Stimulated activated naive CD8-positive, alpha-beta T cell treated with anti-CD3 and anti-CD28 coated beads, Interleukin-15, amount 100 ng/mL, for 72 hours (primary cell): ENCODE measurements around the gene HPRT1.
"Not testable (repeated sequence)": the region's sequence is repeated elsewhere in the genome, so short reads cannot be mapped to it uniquely, and the experiment has no call there.

ENCODE experiments used
- ATAC-seq: fragments of 150-1000 bp; cut with Tn5 transposase; 2 replicates; pipeline ENCODE4 v1.10.0; 2021; ENCODE audit warnings: mild to moderate bottlenecking, moderate library complexity
- DNase-seq, 2 donors: peaks; one replicate each; pipeline ENCODE4 v3.0.0; 2021 to 2022
- H3K27ac Mint-ChIP-seq, 2 donors: one replicate each; pipeline ENCODE4 v1.8.0; 2022; ENCODE audit warnings: mild to moderate bottlenecking in 2 of 2, mixed read lengths in 2 of 2, moderate library complexity in 2 of 2
- H3K27me3 Mint-ChIP-seq: one replicate; pipeline ENCODE4 v1.8.0; 2022; ENCODE audit warnings: mixed read lengths
- H3K4me1 Mint-ChIP-seq: one replicate; pipeline ENCODE4 v1.8.0; 2022; ENCODE audit warnings: mild to moderate bottlenecking, mixed read lengths
- H3K4me3 Mint-ChIP-seq, 2 donors: one replicate each; pipeline ENCODE4 v1.8.0; 2022; ENCODE audit warnings: mild to moderate bottlenecking in 2 of 2, mixed read lengths in 2 of 2, moderate library complexity in 1 of 2
- H3K9me3 Mint-ChIP-seq, 2 donors: one replicate each; pipeline ENCODE4 v1.8.0; 2022; ENCODE audit warnings: mixed read lengths in 2 of 2

HPRT1 gene

DNA sequence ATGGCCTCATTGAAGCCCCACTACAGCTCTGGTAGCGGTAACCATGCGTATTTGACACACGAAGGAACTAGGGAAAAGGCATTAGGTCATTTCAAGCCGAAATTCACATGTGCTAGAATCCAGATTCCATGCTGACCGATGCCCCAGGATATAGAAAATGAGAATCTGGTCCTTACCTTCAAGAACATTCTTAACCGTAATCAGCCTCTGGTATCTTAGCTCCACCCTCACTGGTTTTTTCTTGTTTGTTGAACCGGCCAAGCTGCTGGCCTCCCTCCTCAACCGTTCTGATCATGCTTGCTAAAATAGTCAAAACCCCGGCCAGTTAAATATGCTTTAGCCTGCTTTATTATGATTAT, 876 bp downstream of the HPRT1 start:
- Mint-ChIP-seq H3K9me3 (no peaks in the 10 kb centered on the region), H3K4me3 (peak overlapping the region; percentile 85 to 87), H3K27ac (peak overlapping the region; percentile 27 to 90), H3K27me3 (no peaks in the 10 kb centered on the region), H3K4me1 (peaks cover 10% of the 10 kb centered on the region)
- ATAC-seq: no peak
- no peak for DNase-seq

DNA sequence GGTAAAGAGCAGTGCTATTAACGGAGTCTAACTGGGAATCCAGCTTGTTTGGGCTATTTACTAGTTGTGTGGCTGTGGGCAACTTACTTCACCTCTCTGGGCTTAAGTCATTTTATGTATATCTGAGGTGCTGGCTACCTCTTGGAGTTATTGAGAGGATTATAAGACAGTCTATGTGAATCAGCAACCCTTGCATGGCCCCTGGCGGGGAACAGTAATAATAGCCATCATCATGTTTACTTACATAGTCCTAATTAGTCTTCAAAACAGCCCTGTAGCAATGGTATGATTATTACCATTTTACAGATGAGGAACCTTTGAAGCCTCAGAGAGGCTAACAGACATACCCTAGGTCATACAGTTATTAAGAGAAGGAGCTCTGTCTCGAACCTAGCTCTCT, 1.5 kb downstream of the HPRT1 start:
- peak overlapping the region; percentile 85 to 87 for H3K4me3 Mint-ChIP-seq
- DNase-seq (no peak), ATAC-seq (no peak)
- no peaks in the 10 kb centered on the region for H3K27me3 Mint-ChIP-seq
- H3K27ac Mint-ChIP-seq: peak overlapping the region in 1 of 2 donors; percentile 90
- no peaks in the 10 kb centered on the region for H3K9me3 Mint-ChIP-seq
- H3K4me1 Mint-ChIP-seq: peaks cover 10% of the 10 kb centered on the region

DNA sequence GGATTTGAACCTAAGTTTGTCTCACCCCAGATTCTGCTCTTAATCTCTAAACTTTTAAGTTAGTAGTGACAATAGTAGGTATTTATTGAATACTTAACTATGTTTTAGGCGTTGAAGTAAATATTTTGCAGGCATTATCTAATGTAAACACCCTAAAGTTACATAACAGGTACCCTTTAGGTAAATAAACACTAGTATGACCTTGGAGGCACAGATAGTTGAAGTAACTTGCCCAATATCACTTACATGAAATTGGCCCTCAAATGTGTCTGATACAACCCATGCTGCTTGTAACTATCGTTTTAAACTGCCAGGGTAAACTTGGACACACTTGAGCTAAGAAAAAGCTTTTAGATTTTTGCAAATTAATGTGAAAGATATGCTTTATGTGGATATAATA, 3.0 kb downstream of the HPRT1 start:
- ATAC-seq: no peak
- DNase-seq: no peak
- Mint-ChIP-seq H3K4me3 (no peak overlapping the region), H3K9me3 (no peaks in the 10 kb centered on the region), H3K27ac (no peak overlapping the region), H3K27me3 (no peaks in the 10 kb centered on the region), H3K4me1 (peaks cover 10% of the 10 kb centered on the region)

DNA sequence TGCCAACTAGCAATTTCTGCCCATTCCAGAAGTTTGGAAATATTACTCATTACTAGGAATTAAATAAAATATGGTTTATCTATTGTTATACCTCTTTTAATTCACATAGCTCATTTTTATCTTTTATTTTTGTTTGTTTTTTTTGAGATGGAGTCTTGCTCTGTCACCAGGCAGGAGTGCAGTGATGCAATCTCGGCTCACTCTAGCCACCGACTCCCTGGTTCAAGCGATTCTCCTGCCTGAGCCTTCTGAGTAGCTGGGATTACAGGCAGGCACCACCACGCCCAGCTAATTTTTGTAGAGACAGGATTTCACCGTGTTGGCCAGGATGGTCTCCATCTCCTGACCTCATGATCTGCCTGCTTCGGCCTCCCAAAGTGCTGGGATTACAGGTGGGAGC, 4.5 kb downstream of the HPRT1 start:
- H3K4me3 Mint-ChIP-seq, H3K9me3 Mint-ChIP-seq, DNase-seq, H3K27me3 Mint-ChIP-seq, H3K4me1 Mint-ChIP-seq, ATAC-seq, H3K27ac Mint-ChIP-seq: not testable (repeated sequence)

DNA sequence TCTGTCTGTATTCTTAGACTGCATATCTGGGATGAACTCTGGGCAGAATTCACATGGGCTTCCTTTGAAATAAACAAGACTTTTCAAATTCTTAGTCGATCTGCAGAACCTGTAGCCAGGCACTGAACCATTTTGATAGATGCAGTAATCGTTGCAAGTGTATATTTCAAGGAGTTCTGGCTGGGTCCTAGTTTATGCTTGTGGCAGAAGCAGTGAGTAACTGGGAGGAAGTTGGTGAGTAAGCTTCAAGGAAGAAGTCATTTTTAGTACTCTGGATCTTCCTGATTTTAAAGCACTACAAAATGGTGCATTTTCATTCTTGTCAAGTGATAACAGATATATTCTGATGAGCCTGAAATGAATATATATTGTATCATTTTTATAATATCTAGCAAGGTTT, 9.5 kb downstream of the HPRT1 start:
- Mint-ChIP-seq H3K4me3 (no peak overlapping the region), H3K9me3 (no peaks in the 10 kb centered on the region), H3K27ac (no peak overlapping the region), H3K27me3 (no peaks in the 10 kb centered on the region), H3K4me1 (no peaks in the 10 kb centered on the region)
- DNase-seq (no peak), ATAC-seq (no peak)

DNA sequence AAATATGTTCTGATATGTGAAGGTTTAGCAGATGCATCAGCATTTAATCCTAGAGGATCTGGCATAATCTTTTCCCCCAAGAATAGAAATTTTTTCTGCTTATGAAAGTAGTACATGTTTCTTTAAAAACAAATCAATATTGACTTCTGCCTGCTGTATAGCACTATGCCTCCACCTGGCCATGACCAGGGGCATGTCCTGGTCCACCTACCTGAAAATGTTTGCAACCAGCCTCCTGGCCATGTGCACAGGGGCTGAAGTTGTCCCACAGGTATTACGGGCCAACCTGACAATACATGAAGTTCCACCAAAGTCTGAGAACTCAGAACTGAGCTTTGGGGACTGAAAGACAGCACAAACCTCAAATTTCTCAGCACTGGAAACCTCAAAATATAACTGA, 10.0 kb downstream of the HPRT1 start:
- ATAC-seq: no peak
- H3K9me3 Mint-ChIP-seq: no peaks in the 10 kb centered on the region
- H3K4me3 Mint-ChIP-seq: no peak overlapping the region
- no peak for DNase-seq
- H3K27me3 Mint-ChIP-seq: no peaks in the 10 kb centered on the region
- no peak overlapping the region for H3K27ac Mint-ChIP-seq
- no peaks in the 10 kb centered on the region for H3K4me1 Mint-ChIP-seq

DNA sequence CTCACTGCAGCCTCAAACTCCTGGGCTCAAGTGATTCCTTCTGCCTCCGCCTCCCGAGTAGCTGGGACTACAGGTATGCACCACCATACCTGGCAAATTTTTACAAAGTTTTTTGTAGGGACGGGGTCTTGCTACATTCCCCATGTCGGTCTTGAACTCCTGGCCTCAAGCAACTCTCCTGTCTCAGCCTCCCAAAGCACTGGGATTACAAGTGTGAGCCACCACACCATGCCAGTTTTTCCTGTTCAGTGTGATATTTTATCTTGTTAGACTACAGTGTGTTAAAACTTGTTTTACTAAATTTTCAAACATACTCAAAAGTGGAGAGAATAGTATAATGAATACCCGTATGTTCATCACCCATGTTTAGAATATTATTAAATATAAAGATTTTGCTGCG, 12.1 kb downstream of the HPRT1 start:
- ATAC-seq: no peak
- H3K4me1 Mint-ChIP-seq: no peaks in the 10 kb centered on the region
- no peak overlapping the region for H3K4me3 Mint-ChIP-seq
- DNase-seq: no peak
- H3K9me3 Mint-ChIP-seq: no peaks in the 10 kb centered on the region
- no peak overlapping the region for H3K27ac Mint-ChIP-seq
- H3K27me3 Mint-ChIP-seq: no peaks in the 10 kb centered on the region

DNA sequence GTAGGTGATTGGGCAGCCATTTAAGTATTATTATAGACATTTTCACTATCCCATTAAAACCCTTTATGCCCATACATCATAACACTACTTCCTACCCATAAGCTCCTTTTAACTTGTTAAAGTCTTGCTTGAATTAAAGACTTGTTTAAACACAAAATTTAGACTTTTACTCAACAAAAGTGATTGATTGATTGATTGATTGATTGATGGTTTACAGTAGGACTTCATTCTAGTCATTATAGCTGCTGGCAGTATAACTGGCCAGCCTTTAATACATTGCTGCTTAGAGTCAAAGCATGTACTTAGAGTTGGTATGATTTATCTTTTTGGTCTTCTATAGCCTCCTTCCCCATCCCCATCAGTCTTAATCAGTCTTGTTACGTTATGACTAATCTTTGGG, 16.3 kb downstream of the HPRT1 start:
- Mint-ChIP-seq H3K27ac (no peak overlapping the region), H3K27me3 (no peaks in the 10 kb centered on the region), H3K4me3 (no peak overlapping the region), H3K4me1 (no peaks in the 10 kb centered on the region), H3K9me3 (no peaks in the 10 kb centered on the region)
- DNase-seq: no peak
- no peak for ATAC-seq

DNA sequence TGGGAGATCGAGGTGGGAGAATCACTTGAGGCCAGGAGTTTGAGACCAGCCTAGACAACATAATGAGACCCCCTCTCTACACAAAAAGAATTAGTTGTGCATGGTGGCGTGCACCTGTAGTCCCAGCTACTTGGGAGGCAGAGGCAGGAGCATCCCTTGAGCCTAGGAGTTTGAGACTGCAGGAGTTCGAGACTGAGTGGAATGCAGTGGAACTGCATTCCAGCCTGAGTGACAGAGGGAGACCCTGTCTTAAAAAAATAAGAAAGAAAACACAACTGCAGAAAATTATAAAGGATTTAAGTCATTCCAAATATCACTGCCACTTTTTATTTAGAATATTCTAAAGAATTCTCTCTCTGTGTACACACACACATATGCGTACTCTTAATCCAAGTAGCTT, 18.4 kb downstream of the HPRT1 start:
- H3K27ac Mint-ChIP-seq: no peak overlapping the region
- H3K4me1 Mint-ChIP-seq: no peaks in the 10 kb centered on the region
- DNase-seq (no peak), ATAC-seq (no peak)
- H3K9me3 Mint-ChIP-seq: no peaks in the 10 kb centered on the region
- H3K4me3 Mint-ChIP-seq: no peak overlapping the region
- H3K27me3 Mint-ChIP-seq: no peaks in the 10 kb centered on the region

DNA sequence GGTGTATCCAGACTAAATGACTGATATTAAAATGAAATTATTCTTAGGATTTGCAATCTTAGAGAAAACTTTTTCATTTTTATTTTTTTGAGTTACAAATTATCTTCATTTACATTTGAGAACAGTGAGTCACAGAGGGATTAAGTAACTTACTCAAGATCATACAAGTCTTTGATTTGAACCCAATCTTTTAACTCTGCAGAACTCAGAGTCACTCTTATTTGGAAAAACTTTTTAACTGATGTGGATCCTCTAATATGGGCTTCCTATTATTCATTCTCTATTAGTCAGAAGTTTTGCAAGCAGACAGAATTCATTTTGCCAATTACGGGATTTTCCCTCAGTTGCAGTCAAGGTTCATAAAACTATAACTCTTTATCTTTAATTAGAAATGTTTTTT, 20.1 kb downstream of the HPRT1 start:
- Mint-ChIP-seq H3K27me3 (no peaks in the 10 kb centered on the region), H3K9me3 (no peaks in the 10 kb centered on the region), H3K27ac (no peak overlapping the region), H3K4me3 (no peak overlapping the region), H3K4me1 (no peaks in the 10 kb centered on the region)
- DNase-seq: no peak
- no peak for ATAC-seq

DNA sequence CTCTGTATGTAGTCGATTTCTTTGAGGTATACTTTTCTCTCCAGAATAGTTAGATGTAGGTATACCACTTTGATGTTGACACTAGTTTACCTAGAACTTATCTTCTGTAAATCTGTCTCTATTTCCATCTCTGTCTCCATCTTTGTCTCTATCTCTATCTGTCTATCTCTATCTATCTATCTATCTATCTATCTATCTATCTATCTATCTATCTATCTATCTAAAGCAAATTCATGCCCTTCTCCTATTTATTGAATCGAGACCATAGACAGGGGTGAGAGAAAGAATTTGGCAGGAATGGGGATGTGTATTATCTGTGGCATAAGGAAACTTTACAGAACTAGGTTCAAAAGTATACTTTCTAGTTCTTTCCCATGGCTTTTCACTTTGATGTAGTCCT, 21.4 kb downstream of the HPRT1 start:
- Mint-ChIP-seq H3K9me3 (no peaks in the 10 kb centered on the region), H3K4me3 (no peak overlapping the region), H3K4me1 (no peaks in the 10 kb centered on the region), H3K27me3 (no peaks in the 10 kb centered on the region), H3K27ac (no peak overlapping the region)
- ATAC-seq: no peak
- no peak for DNase-seq

DNA sequence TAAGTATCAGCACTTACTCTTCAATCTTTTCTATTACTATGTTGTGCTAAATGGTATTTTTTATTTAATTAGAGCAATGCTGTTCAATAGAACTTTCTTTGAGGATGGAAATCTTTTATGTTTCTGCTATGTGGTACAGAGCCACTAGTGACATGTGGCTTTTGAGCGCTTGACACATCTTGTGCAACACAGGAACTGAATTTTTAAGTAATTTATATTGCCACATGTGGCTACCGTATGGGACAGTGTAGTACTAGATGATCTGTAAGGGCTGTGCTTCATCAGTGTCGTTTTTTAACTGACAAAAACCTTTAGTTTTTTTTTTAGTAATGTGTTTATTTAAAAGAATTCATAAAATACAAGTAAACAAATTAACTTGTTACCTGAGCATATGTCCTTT, 22.4 kb downstream of the HPRT1 start:
- H3K9me3 Mint-ChIP-seq: no peaks in the 10 kb centered on the region
- H3K27ac Mint-ChIP-seq: no peak overlapping the region
- no peak overlapping the region for H3K4me3 Mint-ChIP-seq
- ATAC-seq (no peak), DNase-seq (no peak)
- H3K4me1 Mint-ChIP-seq: no peaks in the 10 kb centered on the region
- H3K27me3 Mint-ChIP-seq: no peaks in the 10 kb centered on the region

DNA sequence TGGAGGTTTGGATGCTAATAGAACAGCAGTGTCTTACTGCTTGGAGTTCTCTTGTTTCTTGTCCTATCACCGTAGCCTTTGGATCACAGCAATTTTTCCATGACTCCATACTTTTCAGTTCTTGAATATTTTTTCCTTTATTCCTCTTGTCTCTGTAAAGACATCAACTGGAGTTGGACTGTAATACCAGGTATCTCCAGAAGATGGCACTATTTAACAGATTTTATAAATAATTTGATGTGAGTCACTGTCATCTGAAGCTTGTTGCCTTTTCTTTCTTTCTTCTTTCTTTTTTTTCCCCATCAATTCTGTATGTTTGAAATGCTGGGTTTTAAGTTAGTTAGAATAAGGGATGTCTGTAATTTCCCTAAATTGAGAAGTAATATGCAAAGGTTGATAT, 24.1 kb downstream of the HPRT1 start:
- no peak overlapping the region for H3K4me3 Mint-ChIP-seq
- ATAC-seq (no peak), DNase-seq (no peak)
- H3K27me3 Mint-ChIP-seq: no peaks in the 10 kb centered on the region
- no peaks in the 10 kb centered on the region for H3K4me1 Mint-ChIP-seq
- H3K9me3 Mint-ChIP-seq: no peaks in the 10 kb centered on the region
- H3K27ac Mint-ChIP-seq: no peak overlapping the region

DNA sequence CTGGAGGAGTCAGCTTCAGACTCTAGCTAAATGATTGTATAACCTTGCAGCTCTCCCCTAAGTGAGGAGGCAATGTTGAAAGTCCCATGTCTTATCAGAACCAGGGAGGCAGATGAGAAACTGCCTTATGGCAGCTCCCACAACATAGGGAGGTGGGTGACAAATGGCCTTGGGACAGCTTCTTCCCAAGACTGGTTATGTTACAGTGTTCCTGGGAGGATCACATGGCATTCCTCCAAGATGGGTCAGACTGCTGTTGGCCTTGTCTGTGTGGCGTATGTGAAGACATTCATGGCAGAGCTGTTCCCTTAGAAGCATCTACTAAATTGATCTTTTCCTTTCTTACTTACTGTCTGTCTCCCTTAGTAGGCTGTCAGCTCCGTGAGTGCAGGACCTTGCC, 42.0 kb downstream of the HPRT1 start:
- Mint-ChIP-seq H3K4me1 (no peaks in the 10 kb centered on the region), H3K9me3 (no peaks in the 10 kb centered on the region), H3K27me3 (no peaks in the 10 kb centered on the region), H3K27ac (no peak overlapping the region), H3K4me3 (no peak overlapping the region)
- DNase-seq: no peak
- ATAC-seq: no peak

DNA sequence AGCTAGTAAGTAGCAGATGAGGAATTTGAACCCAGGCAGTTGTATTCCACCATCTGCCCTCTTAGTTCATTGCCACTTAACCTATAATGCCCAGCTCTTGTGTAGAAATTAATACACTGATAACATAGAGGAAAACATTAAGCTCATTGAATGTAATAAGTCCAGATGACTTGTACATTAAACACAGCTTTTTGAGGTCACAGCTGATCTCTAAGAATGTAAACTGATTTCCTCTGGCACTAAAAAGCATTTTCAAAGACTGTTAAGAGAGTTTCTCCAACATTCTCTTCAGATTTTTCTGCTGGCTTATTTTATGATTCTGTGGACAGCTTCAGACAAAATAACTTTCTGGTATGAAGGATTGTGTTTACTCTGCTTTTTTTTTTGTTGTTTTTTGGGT, 42.7 kb downstream of the HPRT1 start:
- DNase-seq (no peak), ATAC-seq (no peak)
- Mint-ChIP-seq H3K4me1 (no peaks in the 10 kb centered on the region), H3K4me3 (no peak overlapping the region), H3K9me3 (no peaks in the 10 kb centered on the region), H3K27ac (no peak overlapping the region), H3K27me3 (no peaks in the 10 kb centered on the region)

DNA sequence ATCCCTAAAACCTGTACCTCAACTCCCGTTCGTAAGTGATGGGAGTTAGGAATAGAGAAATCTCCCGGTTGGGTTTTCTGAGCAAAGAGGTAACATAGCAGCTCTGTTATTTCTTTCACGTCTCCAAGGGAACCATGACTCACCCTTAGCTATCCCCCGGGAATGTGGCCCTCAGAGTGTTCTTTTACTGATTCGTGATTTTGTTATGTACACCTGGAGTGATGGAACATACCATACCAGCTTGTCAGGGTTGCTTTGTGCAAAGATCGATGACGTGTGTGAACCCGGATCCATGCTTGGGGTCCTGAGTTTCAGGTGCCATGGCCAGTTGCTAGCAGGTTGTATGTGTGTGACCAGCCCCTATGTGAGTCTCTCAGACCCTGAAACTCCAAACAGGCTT, 52.6 kb downstream of the HPRT1 start:
- no peaks in the 10 kb centered on the region for H3K4me1 Mint-ChIP-seq
- no peaks in the 10 kb centered on the region for H3K9me3 Mint-ChIP-seq
- DNase-seq: no peak
- no peaks in the 10 kb centered on the region for H3K27me3 Mint-ChIP-seq
- no peak overlapping the region for H3K4me3 Mint-ChIP-seq
- ATAC-seq: no peak
- no peak overlapping the region for H3K27ac Mint-ChIP-seq

DNA sequence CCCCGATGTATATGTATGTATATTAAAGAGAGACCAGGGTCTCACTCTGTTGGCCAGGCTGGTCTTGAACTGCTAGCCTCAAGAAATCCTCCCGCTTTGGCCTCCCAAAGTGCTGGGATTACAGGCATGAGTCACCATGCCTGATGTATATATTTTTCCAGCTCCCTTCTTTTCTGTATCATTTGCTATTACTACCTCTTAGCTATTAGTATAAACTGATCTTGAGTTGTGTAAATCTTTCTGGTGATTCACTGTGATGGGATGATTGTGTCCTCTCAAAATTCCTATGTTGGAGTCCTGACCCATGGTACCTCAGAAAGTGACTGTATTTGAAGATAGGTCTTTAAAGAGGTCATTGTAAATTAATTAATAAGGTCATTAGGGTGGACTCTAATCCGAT, 53.1 kb downstream of the HPRT1 start:
- no peak overlapping the region for H3K4me3 Mint-ChIP-seq
- no peak for ATAC-seq
- no peaks in the 10 kb centered on the region for H3K9me3 Mint-ChIP-seq
- no peaks in the 10 kb centered on the region for H3K4me1 Mint-ChIP-seq
- H3K27ac Mint-ChIP-seq: peak overlapping the region in 1 of 2 donors; percentile 73
- no peak for DNase-seq
- no peaks in the 10 kb centered on the region for H3K27me3 Mint-ChIP-seq

DNA sequence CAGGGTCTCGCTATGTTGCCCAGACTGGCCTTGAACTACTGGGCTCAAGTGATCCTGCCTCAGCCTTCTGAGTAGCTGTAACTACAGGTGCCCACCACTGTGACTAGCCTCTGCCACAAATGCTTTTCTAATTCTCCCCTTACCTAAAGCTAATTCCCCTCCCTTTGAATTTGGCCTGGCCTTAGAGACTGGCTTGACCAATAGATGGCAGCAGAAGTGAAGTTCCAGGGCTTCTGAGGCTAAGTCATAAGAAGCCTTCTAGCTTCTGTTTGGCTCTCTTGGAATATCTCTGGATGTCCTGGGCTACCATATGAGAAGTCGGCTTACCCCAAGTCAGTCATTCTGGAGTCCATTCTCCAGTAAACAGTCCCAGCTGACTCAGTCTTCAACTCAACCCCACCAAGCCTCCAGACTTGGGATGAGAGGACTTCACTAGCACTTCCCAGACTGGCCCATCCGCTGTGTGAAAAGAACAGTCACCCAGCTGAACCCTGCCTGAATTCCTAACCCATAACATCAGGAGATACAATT, 61.0 kb downstream of the HPRT1 start:
- Mint-ChIP-seq H3K9me3 (no peaks in the 10 kb centered on the region), H3K27ac (no peak overlapping the region), H3K4me3 (no peak overlapping the region), H3K27me3 (no peaks in the 10 kb centered on the region), H3K4me1 (peaks cover 9% of the 10 kb centered on the region)
- ATAC-seq (peak; percentile 49), DNase-seq (peak in 1 of 2 donors; percentile 15)
